ENCODE results near the gene TSKS. TPM values are rescaled to one million over a fixed set of nuclear protein-coding genes. Genes with fewer than 3 reads are reported as not detected.

Gene TSKS
- total RNA-seq, 1 experiment from 2014 or later = 0.76 TPM

DNA sequence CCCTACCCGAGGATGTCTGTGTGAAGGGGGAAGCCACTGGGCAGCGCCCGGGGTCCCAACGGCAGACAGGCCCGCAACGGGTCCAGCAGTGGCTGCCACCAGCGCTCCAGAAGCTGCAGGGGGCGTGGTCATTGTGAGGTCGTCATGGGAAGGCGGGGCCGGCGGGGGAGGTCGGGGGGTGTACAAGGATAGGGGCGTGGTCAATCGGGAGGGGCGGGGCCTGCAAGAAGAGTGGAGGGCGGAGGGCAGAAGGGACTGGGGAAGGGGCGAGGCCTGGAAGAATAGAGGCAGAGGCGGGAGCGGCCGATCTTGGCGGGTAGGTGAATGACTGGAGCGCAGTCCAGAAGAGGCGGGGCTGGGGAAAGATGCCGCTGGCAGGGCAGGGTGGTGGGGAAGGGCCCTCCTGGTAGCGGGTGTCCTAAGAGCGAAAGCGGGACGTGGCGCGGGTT is 45.6 kb upstream of the TSKS start:
- Histone ChIP-seq H3K9ac (ENCODE audit: low read length) (peak overlapping the region; percentile 66), H3K9me2 (ENCODE audit: insufficient read depth) (no peaks in the 10 kb centered on the region), H4K20me1 (ENCODE audit: insufficient read depth) (no peaks in the 10 kb centered on the region), H3K9me3 (ENCODE audit: control insufficient read depth in 1 of 2, insufficient read depth in 1 of 2, low read depth in 1 of 2, low read length in 2 of 2) (no peaks in the 10 kb centered on the region), H3K4me3 (replicated peaks in 1 of 2; ENCODE audit: low read depth in 1 of 2, low read length in 2 of 2) (peak overlapping the region; percentile 49 to 60), H3K36me3 (ENCODE audit: control insufficient read depth in 1 of 2, insufficient read depth in 2 of 2, low read length in 2 of 2) (no peaks in the 10 kb centered on the region), H3K79me2 (ENCODE audit: insufficient read depth, low read length) (no peaks in the 10 kb centered on the region), H3K27me3 (ENCODE audit: insufficient read depth, low read length) (no peaks in the 10 kb centered on the region), H3K27ac (ENCODE audit: low read depth, low read length) (peak overlapping the region; percentile 63; the same call in 1 of the 2 replicates), H3K4me2 (ENCODE audit: low read length) (peak overlapping the region; percentile 78), H2AFZ (ENCODE audit: low read depth, low read length, poor library complexity, severe bottlenecking) (no peak overlapping the region), H3K4me1 (ENCODE audit: control insufficient read depth in 1 of 2, insufficient read depth in 2 of 2, low read length in 2 of 2) (peaks cover 4 to 41% of the 10 kb centered on the region in 2 experiments)
- ATAC-seq (peak; percentile 45), DNase-seq (ENCODE audit: low read depth, low spot score) (no peak)
- TF ChIP-seq MAX (IDR thresholded peaks at IDR 0.05) = no peak
- 0 out of 2 replicates have a peak, but pooled peaks have one; percentile 13 for TF ChIP-seq POLR2AphosphoS5 (IDR thresholded peaks at IDR 0.05; ENCODE audit: low read depth, low read length)
- TF ChIP-seq ZFX (IDR thresholded peaks at IDR 0.05) = no peak
- no peak for TF ChIP-seq RAD21 (IDR thresholded peaks at IDR 0.05; ENCODE audit: low read depth)
- ChIA-PET POLR2A (no interaction called here), RAD21 (ENCODE audit: low non-redundant PET in 1 of 2, low total read pairs in 2 of 2, uncharacterized antibody in 2 of 2, unreplicated experiment in 2 of 2) (no interaction called here), CTCF (no interaction called here)
- intact Hi-C loops (cut with micrococcal nuclease) = loop anchor here (5.0 kb wide), 1 partner anchor 41 kb away; the partner anchor contains the start of gene AP2A1
- BruUV-seq (replicated peaks) = no TSS peak

DNA sequence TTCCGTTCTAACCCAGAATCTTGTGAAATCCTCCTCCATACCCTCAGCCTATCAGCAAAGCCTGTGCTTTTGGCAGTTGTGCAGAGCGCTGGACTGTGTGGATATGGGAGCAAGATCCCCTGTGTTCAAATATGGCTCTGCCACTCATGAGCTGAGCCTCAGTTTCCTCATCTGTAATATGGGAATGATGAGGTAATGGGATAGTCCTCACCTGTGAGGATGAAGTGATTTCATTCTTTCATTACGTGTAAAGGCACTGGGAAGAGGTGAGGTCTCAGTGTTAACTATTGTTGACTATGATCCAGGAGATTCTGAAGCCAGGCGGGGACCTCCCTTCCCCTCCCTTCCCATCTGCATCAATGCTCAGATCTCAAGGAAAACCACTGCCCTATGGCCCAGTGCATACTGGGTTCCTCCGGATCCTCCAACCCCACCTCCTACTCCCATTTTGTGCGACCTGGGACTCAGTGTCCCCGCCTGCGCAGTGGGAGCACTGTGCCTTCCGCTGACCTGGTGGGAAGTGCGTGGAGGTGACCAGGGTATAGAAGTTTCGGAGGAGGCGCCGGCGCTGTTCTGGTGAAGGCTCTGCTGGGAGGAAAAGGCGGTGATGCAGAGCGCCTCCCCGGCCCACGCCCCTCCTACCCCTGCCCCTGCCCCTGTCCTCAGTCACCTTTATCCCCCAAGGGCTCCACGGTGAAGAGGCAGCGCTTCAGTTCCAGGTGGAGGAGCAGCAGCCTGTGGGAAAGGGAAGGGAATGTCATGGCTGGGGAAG is 45.0 kb upstream of the TSKS start:
- Histone ChIP-seq H3K36me3 (ENCODE audit: control insufficient read depth in 1 of 2, insufficient read depth in 2 of 2, low read length in 2 of 2) (peaks cover 0 to 3% of the 10 kb centered on the region in 2 experiments; a peak in 3 of 4 replicates), H4K20me1 (ENCODE audit: insufficient read depth) (no peaks in the 10 kb centered on the region), H3K27ac (ENCODE audit: low read depth, low read length) (no peak overlapping the region; the same call in 1 of the 2 replicates), H3K9me2 (ENCODE audit: insufficient read depth) (no peaks in the 10 kb centered on the region), H3K4me1 (ENCODE audit: control insufficient read depth in 1 of 2, insufficient read depth in 2 of 2, low read length in 2 of 2) (peaks cover 4 to 37% of the 10 kb centered on the region in 2 experiments; a peak in 3 of 4 replicates), H2AFZ (ENCODE audit: low read depth, low read length, poor library complexity, severe bottlenecking) (no peak overlapping the region), H3K9ac (ENCODE audit: low read length) (peak overlapping the region; percentile 66), H3K27me3 (ENCODE audit: insufficient read depth, low read length) (no peaks in the 10 kb centered on the region), H3K79me2 (ENCODE audit: insufficient read depth, low read length) (no peaks in the 10 kb centered on the region), H3K9me3 (ENCODE audit: control insufficient read depth in 1 of 2, insufficient read depth in 1 of 2, low read depth in 1 of 2, low read length in 2 of 2) (no peaks in the 10 kb centered on the region), H3K4me3 (replicated peaks in 1 of 2; ENCODE audit: low read depth in 1 of 2, low read length in 2 of 2) (peak overlapping the region; percentile 15 to 60), H3K4me2 (ENCODE audit: low read length) (peak overlapping the region; percentile 78)
- TSS peak; percentile 53 for BruUV-seq (replicated peaks)
- CTCF ChIA-PET = no interaction called here
- ATAC-seq (no peak), DNase-seq (ENCODE audit: low read depth, low spot score) (no peak)
- POLR2A ChIA-PET = no interaction called here
- RAD21 ChIA-PET (ENCODE audit: low non-redundant PET in 1 of 2, low total read pairs in 2 of 2, uncharacterized antibody in 2 of 2, unreplicated experiment in 2 of 2) = no interaction called here
- intact Hi-C loops (cut with micrococcal nuclease) = loop anchor here (5.0 kb wide), 1 partner anchor 41 kb away; the partner anchor contains the start of gene AP2A1
- TF ChIP-seq SP1 (IDR thresholded peaks at IDR 0.05; ENCODE audit: low read depth) (no peak), POLR2A (IDR thresholded peaks at IDR 0.05; ENCODE audit: borderline replicate concordance, extremely low read depth, insufficient read depth, insufficient read length) (no peak), CTCF (IDR thresholded peaks at IDR 0.05 in 2 of 3, conservative IDR thresholded peaks at IDR 0.05 in 1 of 3; ENCODE audit: borderline replicate concordance in 1 of 3, insufficient read depth in 1 of 3, low read depth in 2 of 3, low read length in 2 of 3) (no peak), ZNF274 (IDR thresholded peaks at IDR 0.05; ENCODE audit: low read depth, low read length) (no peak), MAX (IDR thresholded peaks at IDR 0.05) (no peak), JUND (IDR thresholded peaks at IDR 0.05) (no peak), CBX3 (IDR thresholded peaks at IDR 0.05; ENCODE audit: low read depth) (no peak), ELF1 (IDR thresholded peaks at IDR 0.05; ENCODE audit: borderline replicate concordance, low read depth) (no peak), EZH2 (IDR thresholded peaks at IDR 0.05) (no peak), REST (IDR thresholded peaks at IDR 0.05; ENCODE audit: low read depth) (no peak), SRF (IDR thresholded peaks at IDR 0.05; ENCODE audit: low read depth) (no peak), ZFX (IDR thresholded peaks at IDR 0.05) (no peak), RAD21 (IDR thresholded peaks at IDR 0.05; ENCODE audit: low read depth) (no peak)
